Measurements from ENCODE around the gene DCAF15. TPM values are rescaled to one million over a fixed set of nuclear protein-coding genes. Genes with fewer than 3 reads are reported as not detected.
A peak's percentile ranks its signal among the peaks of the same experiment; 100 is the strongest.
"Not testable (repeated sequence)": the region's sequence is repeated elsewhere in the genome, so short reads cannot be mapped to it uniquely, and the experiment has no call there.

The DCAF15 gene
- total RNA-seq, 2 experiments from 2014 or later, result 82.5 to 94.3 TPM

DNA sequence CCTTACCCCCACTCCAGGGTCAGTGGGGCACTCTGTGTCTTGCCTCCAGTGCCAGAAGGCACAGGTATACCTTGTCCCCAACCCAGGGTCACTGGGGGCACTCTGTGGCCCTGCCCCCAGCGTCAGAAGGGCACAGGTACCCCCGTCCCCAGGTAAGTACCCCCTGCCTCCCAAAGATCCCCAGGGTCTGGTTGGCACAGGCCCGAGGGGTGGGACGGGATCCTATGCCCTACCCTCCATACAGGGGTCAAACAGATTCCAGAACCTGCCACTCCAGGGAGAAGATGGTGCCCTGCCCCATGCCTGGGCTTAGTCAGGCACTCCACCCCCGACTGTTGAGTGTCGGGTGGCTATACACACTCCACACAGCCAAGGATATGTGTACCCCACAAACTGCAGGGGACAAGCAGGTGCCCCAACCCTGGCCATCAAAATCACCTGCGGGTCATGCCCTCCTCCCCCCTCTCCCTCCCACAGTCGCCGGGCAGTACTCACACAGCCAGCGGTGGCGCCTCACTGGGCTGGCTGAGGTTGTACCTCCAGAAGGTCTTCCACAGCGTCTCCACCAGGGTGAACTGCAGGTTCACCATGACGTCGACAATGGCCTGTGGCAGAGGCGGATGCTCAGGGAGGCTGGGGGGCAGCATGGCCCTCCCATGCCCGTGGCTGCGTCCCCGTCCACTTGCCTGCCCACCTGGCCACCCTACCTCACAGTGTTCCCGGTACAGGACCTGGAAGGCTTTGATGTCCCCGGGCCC, 13.8 kb downstream of the DCAF15 start:
- Mint-ChIP-seq H3K36me3 (peaks cover 7% of the 10 kb centered on the region), H3K9me3 (ENCODE audit: low read depth) (no peaks in the 10 kb centered on the region), H3K4me1 (no peaks in the 10 kb centered on the region), H3K4me3 (no peak overlapping the region), H3K27ac (no peak overlapping the region), H3K27me3 (no peaks in the 10 kb centered on the region)
- no peak for ATAC-seq
- no peak for DNase-seq
- CTCF ChIA-PET, result no interaction called here

- no peaks in the 10 kb centered on the region for H3K27me3 Mint-ChIP-seq
- no peaks in the 10 kb centered on the region for H3K4me1 Mint-ChIP-seq
- H3K9me3 Mint-ChIP-seq (ENCODE audit: low read depth), result no peaks in the 10 kb centered on the region
- H3K4me3 Mint-ChIP-seq, result no peak overlapping the region
- no peak overlapping the region for H3K27ac Mint-ChIP-seq
- no peak for DNase-seq
- CTCF ChIA-PET, result no interaction called here
- H3K36me3 Mint-ChIP-seq, result peaks cover 2% of the 10 kb centered on the region
- no peak for ATAC-seq
Measured at GRCh38 chr19:13966684-13967128, 14.4 kb downstream of the DCAF15 start.

GRCh38 chr19:13967206-13967605, 14.9 kb downstream of the DCAF15 start:
- H3K9me3 Mint-ChIP-seq (ENCODE audit: low read depth); DNase-seq; H3K4me1 Mint-ChIP-seq; H3K36me3 Mint-ChIP-seq; ATAC-seq; H3K27ac Mint-ChIP-seq; CTCF ChIA-PET; H3K4me3 Mint-ChIP-seq; H3K27me3 Mint-ChIP-seq: not testable (repeated sequence)

DNA sequence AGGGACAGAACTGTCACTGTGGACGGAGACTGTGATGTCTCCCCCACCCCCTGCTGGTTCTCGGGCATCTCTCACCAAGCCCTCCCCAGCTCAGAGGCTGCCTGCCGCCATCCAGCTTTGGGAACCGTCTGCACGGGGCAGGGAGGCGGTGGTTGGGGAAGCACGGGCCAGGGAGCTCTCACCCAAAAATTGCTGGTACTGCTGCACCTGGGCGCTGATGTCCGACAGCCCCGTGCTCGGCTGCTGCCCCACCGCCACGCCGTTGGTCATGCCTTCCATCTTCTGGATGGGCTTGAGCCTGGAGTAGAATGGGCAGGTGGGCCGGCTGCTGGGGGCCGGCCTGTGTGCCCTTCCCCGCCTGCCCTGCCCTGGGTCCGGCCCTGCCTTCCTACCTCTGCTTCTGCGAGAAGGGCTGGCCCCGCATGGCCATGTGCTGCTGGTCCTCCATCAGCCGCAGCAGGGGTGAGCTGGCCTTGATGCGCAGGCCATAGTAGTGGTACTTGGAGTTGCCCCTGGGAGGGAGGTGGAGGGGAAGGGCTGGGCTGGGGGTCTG, 16.1 kb downstream of the DCAF15 start:
- Mint-ChIP-seq H3K36me3 (peaks cover 2% of the 10 kb centered on the region), H3K9me3 (ENCODE audit: low read depth) (no peaks in the 10 kb centered on the region), H3K27ac (no peak overlapping the region), H3K27me3 (no peaks in the 10 kb centered on the region), H3K4me1 (no peaks in the 10 kb centered on the region), H3K4me3 (no peak overlapping the region)
- ATAC-seq, result no peak
- CTCF ChIA-PET, result interaction anchor here (1.6 kb wide), 1 partner anchor 9 kb away, joined by 3 read pairs; no protein-coding TSS in a partner anchor
- no peak for DNase-seq

DNA sequence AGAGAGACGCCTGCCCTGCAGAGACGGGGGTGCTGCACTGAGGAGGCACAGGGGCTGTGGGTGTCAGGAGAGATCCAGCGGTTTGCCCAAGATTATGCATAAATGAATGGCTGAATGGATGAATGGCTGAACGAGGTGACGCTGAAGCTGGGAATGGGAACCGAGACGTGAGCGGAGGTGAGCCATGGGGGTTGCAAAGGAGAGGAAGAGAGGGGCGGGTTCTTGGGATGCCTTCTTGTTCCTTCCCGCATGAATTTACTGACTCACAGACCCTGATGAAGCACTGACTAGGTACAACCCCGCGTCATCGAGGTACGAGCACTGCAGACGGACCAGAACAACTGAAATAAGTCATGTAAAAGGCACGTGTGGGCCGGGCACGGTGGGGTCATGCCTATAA, 16.7 kb downstream of the DCAF15 start:
- ATAC-seq (no peak), DNase-seq (no peak)
- Mint-ChIP-seq H3K9me3 (ENCODE audit: low read depth) (no peaks in the 10 kb centered on the region), H3K27me3 (no peaks in the 10 kb centered on the region), H3K36me3 (peaks cover 2% of the 10 kb centered on the region), H3K27ac (no peak overlapping the region), H3K4me1 (peaks cover 2% of the 10 kb centered on the region), H3K4me3 (no peak overlapping the region)
- CTCF ChIA-PET, result interaction anchor here (1.6 kb wide), 1 partner anchor 9 kb away, joined by 3 read pairs; no protein-coding TSS in a partner anchor

- H3K27ac Mint-ChIP-seq, result no peak overlapping the region
- no peaks in the 10 kb centered on the region for H3K9me3 Mint-ChIP-seq (ENCODE audit: low read depth)
- peaks cover 2% of the 10 kb centered on the region for H3K36me3 Mint-ChIP-seq
- peaks cover 8% of the 10 kb centered on the region for H3K4me1 Mint-ChIP-seq
- H3K4me3 Mint-ChIP-seq, result no peak overlapping the region
- no peak for DNase-seq
- CTCF ChIA-PET, result interaction anchor here (0.5 to 1.6 kb wide), 2 partner anchors 8 to 15 kb away, joined by 3 to 4 read pairs; no protein-coding TSS in a partner anchor
- H3K27me3 Mint-ChIP-seq, result no peaks in the 10 kb centered on the region
- no peak for ATAC-seq
Measured at GRCh38 chr19:13969897-13970296, 17.6 kb downstream of the DCAF15 start.

- CTCF ChIA-PET; H3K27ac Mint-ChIP-seq; H3K4me3 Mint-ChIP-seq; H3K4me1 Mint-ChIP-seq; DNase-seq; H3K36me3 Mint-ChIP-seq; H3K27me3 Mint-ChIP-seq; ATAC-seq; H3K9me3 Mint-ChIP-seq (ENCODE audit: low read depth): not testable (repeated sequence)
Measured at GRCh38 chr19:13971868-13972267, 19.6 kb downstream of the DCAF15 start.

- CTCF ChIA-PET, result interaction anchor here (1.0 to 1.1 kb wide), 2 partner anchors 16 to 59 kb away, joined by 3 read pairs; partner anchors contain the start of gene IL27RA
- Mint-ChIP-seq H3K9me3 (ENCODE audit: low read depth) (no peaks in the 10 kb centered on the region), H3K36me3 (peaks cover 4% of the 10 kb centered on the region), H3K27me3 (no peaks in the 10 kb centered on the region), H3K4me3 (no peak overlapping the region), H3K27ac (no peak overlapping the region), H3K4me1 (peaks cover 8% of the 10 kb centered on the region)
- no peak for DNase-seq
- no peak for ATAC-seq
Measured at GRCh38 chr19:13972368-13973155, 20.3 kb downstream of the DCAF15 start.

GRCh38 chr19:13973479-13973878, 21.2 kb downstream of the DCAF15 start:
- H3K27ac Mint-ChIP-seq, result not testable (repeated sequence)

DNA sequence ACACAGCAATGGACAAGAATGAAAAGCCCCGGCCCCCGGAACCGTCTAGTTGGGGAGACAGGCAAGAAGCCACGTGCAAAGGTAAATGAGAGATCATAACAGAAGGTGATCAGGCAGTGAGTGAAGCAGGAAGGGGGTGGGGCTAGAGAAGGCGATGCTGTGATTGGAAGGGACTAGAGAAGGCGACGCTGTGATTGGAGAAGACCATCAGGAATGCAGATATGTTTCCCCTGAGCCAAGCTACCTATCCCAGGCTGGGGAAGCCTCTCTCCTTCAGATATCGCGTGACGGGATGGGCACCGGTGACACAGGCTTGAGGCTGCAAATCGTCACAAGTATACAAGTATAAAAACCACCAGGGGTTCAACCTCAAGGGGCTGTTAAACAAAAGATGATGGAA, 21.8 kb downstream of the DCAF15 start:
- Mint-ChIP-seq H3K27ac (no peak overlapping the region), H3K9me3 (ENCODE audit: low read depth) (no peaks in the 10 kb centered on the region), H3K4me3 (no peak overlapping the region), H3K4me1 (peaks cover 8% of the 10 kb centered on the region), H3K27me3 (no peaks in the 10 kb centered on the region), H3K36me3 (peaks cover 3% of the 10 kb centered on the region)
- DNase-seq, result no peak
- CTCF ChIA-PET, result no interaction called here
- ATAC-seq, result peak; percentile 42

More at GRCh38 chr19:13973479-13973878, 21.2 kb downstream of the DCAF15 start:
- H3K4me1 Mint-ChIP-seq; H3K4me3 Mint-ChIP-seq; ATAC-seq; DNase-seq; H3K9me3 Mint-ChIP-seq (ENCODE audit: low read depth); H3K27me3 Mint-ChIP-seq; H3K36me3 Mint-ChIP-seq: not testable (repeated sequence)
- CTCF ChIA-PET, result interaction anchor here (1.1 kb wide), 1 partner anchor 58 kb away, joined by 3 read pairs; the partner anchor contains the start of gene IL27RA

DNA sequence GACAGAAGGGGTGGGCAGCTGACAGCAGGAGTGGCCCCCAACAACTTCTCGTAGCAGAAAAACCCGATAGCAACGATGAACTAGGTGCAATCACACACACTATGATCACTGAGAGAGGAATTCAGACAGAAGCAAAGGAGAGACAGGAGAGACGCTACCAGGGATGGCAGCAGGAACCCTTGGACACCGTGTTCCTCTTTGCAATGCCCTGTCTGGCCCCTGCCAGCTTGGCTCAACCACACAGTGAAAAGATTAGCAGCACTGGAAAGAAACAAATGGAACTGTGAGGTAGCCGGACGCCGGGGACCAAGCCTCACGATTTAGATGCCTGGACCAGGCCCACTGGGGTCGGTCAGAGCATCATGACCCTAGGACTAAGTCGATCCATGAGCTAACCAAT, 23.6 kb downstream of the DCAF15 start:
- H3K27ac Mint-ChIP-seq, result no peak overlapping the region
- no peak overlapping the region for H3K4me3 Mint-ChIP-seq
- ATAC-seq, result no peak
- H3K9me3 Mint-ChIP-seq (ENCODE audit: low read depth), result no peaks in the 10 kb centered on the region
- no peaks in the 10 kb centered on the region for H3K27me3 Mint-ChIP-seq
- DNase-seq, result no peak
- peaks cover 23% of the 10 kb centered on the region for H3K4me1 Mint-ChIP-seq
- H3K36me3 Mint-ChIP-seq, result peaks cover 2% of the 10 kb centered on the region
- CTCF ChIA-PET, result no interaction called here

DNA sequence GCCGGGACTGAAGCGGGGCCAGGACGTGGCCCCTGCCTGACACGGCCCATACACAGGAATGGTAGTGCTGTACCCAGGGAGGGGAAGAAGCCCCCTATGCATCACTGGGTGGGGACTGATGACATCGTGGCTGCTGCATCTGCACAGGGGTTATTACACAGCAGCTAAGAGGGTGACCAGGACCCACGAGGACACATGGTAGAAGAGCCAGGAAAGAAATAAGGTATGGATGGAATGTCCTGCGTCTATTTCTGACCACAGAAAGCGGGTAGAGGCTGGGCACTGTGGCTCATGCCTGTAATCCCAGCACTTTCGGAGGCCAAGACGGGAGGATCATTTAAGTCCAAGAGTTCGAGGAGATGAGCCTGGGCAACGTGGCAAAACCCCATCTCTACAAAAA, 24.1 kb downstream of the DCAF15 start:
- DNase-seq, result no peak
- Mint-ChIP-seq H3K36me3 (peaks cover 2% of the 10 kb centered on the region), H3K27ac (no peak overlapping the region), H3K4me3 (no peak overlapping the region), H3K27me3 (no peaks in the 10 kb centered on the region), H3K4me1 (peaks cover 29% of the 10 kb centered on the region), H3K9me3 (ENCODE audit: low read depth) (no peaks in the 10 kb centered on the region)
- CTCF ChIA-PET, result interaction anchor here (1.4 kb wide), 1 partner anchor 83 kb away, joined by 4 read pairs; no protein-coding TSS in a partner anchor
- no peak for ATAC-seq

DNA sequence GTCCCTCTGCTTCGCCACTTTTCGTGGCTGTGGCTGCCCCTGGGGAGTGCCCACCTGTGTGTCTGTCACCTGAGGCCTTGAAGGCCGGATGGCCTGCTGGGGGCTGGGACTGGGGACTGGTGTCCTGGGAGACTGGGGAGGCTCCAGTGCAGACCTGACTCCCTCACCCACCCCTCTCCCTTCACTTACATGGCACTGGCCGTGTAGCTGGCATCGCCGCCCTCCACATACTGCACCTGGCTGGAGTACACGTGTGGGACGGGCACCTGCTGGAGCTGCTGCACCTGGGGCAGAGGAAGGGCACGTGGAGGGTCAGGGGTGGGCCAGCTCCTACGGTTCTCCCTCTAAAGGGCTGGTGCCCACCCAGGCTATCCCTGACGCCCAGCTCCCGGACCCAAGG, 25.5 kb downstream of the DCAF15 start:
- DNase-seq, result no peak
- no peak overlapping the region for H3K27ac Mint-ChIP-seq
- H3K4me1 Mint-ChIP-seq, result peaks cover 42% of the 10 kb centered on the region
- CTCF ChIA-PET, result interaction anchor here (0.8 to 2.2 kb wide), 12 partner anchors 9 to 159 kb away, joined by 3 to 18 read pairs (median 3); partner anchors contain the start of genes ASF1B, DCAF15 and IL27RA
- peaks cover 2% of the 10 kb centered on the region for H3K36me3 Mint-ChIP-seq
- no peaks in the 10 kb centered on the region for H3K27me3 Mint-ChIP-seq
- no peak overlapping the region for H3K4me3 Mint-ChIP-seq
- H3K9me3 Mint-ChIP-seq (ENCODE audit: low read depth), result no peaks in the 10 kb centered on the region
- no peak for ATAC-seq
